ENCODE data around the gene RBL1.

GRCh38 chr20:36971103-36971502 is 124.7 kb downstream of the RBL1 start:
- TF ChIP-seq, protein P1, sequence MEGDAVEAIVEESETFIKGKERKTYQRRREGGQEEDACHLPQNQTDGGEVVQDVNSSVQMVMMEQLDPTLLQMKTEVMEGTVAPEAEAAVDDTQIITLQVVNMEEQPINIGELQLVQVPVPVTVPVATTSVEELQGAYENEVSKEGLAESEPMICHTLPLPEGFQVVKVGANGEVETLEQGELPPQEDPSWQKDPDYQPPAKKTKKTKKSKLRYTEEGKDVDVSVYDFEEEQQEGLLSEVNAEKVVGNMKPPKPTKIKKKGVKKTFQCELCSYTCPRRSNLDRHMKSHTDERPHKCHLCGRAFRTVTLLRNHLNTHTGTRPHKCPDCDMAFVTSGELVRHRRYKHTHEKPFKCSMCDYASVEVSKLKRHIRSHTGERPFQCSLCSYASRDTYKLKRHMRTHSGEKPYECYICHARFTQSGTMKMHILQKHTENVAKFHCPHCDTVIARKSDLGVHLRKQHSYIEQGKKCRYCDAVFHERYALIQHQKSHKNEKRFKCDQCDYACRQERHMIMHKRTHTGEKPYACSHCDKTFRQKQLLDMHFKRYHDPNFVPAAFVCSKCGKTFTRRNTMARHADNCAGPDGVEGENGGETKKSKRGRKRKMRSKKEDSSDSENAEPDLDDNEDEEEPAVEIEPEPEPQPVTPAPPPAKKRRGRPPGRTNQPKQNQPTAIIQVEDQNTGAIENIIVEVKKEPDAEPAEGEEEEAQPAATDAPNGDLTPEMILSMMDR (IDR thresholded peaks at IDR 0.05), result no peak
- TF ChIP-seq POLR2AphosphoS5 (IDR thresholded peaks at IDR 0.05) (no peak), POLR2A (IDR thresholded peaks at IDR 0.05) (no peak)

All from breast epithelium (tissue), 3 donors.